Measurements from ENCODE around the gene TM9SF4. TPM values are rescaled to one million over a fixed set of nuclear protein-coding genes. Genes with fewer than 3 reads are reported as not detected.

Gene TM9SF4
- total and polyA plus RNA-seq, 12 donors, result 19.2 to 36.0 (median 31.1) TPM

GRCh38 chr20:32075534-32075933 lies 34.0 kb upstream of the TM9SF4 start:
- Histone ChIP-seq H3K9me3 (no peaks in the 10 kb centered on the region), H3K4me1 (peaks cover 0 to 19% (median 0%) of the 10 kb centered on the region in 9 donors), H3K27ac (no peak overlapping the region), H3K36me3 (peaks cover 0 to 67% (median 0%) of the 10 kb centered on the region in 9 donors), H3K4me3 (no peak overlapping the region), H3K27me3 (peaks cover 0 to 36% (median 0%) of the 10 kb centered on the region in 7 donors)
- intact Hi-C loops (cut with DNase I), result no loop called here
- DNase-seq, result no peak
- 91 to 95% methylated on average over 1 of the region's 1 CpG for WGBS, 2 donors
- TF ChIP-seq CTCF (IDR thresholded peaks at IDR 0.05), result no peak
- no peak for ATAC-seq

- WGBS, 2 donors, result 61 to 68% methylated on average over 4 of the region's 4 CpGs
- DNase-seq, result no peak
- peaks cover 0 to 75% (median 0%) of the 10 kb centered on the region in 9 donors for H3K36me3 ChIP-seq
- peak in 2 of 8 donors; percentile 29 to 55 for ATAC-seq
- TF ChIP-seq CTCF (IDR thresholded peaks at IDR 0.05), result no peak
- H3K27ac ChIP-seq, result peak overlapping the region in 1 of 10 donors; percentile 20
- H3K9me3 ChIP-seq, result no peaks in the 10 kb centered on the region
- peaks cover 0 to 36% (median 0%) of the 10 kb centered on the region in 7 donors for H3K27me3 ChIP-seq
- H3K4me3 ChIP-seq, result no peak overlapping the region
- peaks cover 0 to 12% (median 0%) of the 10 kb centered on the region in 9 donors for H3K4me1 ChIP-seq
- intact Hi-C loops (cut with DNase I), result no loop called here
Measured at GRCh38 chr20:32077190-32077589, 32.3 kb upstream of the TM9SF4 start.

- peaks cover 0 to 12% (median 0%) of the 10 kb centered on the region in 9 donors for H3K4me1 ChIP-seq
- 91 to 96% methylated on average over 5 of the region's 5 CpGs for WGBS, 2 donors
- ATAC-seq (no peak), DNase-seq (no peak)
- intact Hi-C loops (cut with DNase I), result no loop called here
- no peak overlapping the region for H3K4me3 ChIP-seq
- TF ChIP-seq CTCF (IDR thresholded peaks at IDR 0.05), result no peak
- H3K36me3 ChIP-seq, result peaks cover 0 to 75% (median 0%) of the 10 kb centered on the region in 9 donors
- no peak overlapping the region for H3K27ac ChIP-seq
- H3K9me3 ChIP-seq, result no peaks in the 10 kb centered on the region
- peaks cover 0 to 36% (median 0%) of the 10 kb centered on the region in 7 donors for H3K27me3 ChIP-seq
Measured at GRCh38 chr20:32078322-32078721, 31.2 kb upstream of the TM9SF4 start.

GRCh38 chr20:32078791-32079190 lies 30.7 kb upstream of the TM9SF4 start:
- no peak for TF ChIP-seq CTCF (IDR thresholded peaks at IDR 0.05)
- Histone ChIP-seq H3K4me1 (peaks cover 0 to 12% (median 0%) of the 10 kb centered on the region in 9 donors), H3K9me3 (no peaks in the 10 kb centered on the region), H3K27ac (no peak overlapping the region), H3K36me3 (peaks cover 0 to 75% (median 0%) of the 10 kb centered on the region in 9 donors), H3K27me3 (peaks cover 0 to 34% (median 3%) of the 10 kb centered on the region in 7 donors), H3K4me3 (no peak overlapping the region)
- intact Hi-C loops (cut with DNase I), result no loop called here
- no peak for ATAC-seq
- DNase-seq, result no peak
